H9 (cell line): ENCODE data around the gene PTPN23. TPM values are rescaled to one million over a fixed set of nuclear protein-coding genes. Genes with fewer than 3 reads are reported as not detected.

Experiments used
- DNase-seq: peaks from one replicate; pipeline ENCODE4 v3.0.0-alpha.2; 2017
- H2AFZ ChIP-seq: one replicate; pipeline ENCODE4 v1.6.1; 2013; ENCODE audit warnings: mild to moderate bottlenecking, low read length, control low read depth, moderate library complexity
- H2AK5ac ChIP-seq: 2 replicates; pipeline ENCODE4 v1.6.1; 2013; ENCODE audit warnings: low read length, control low read depth, mixed read lengths; ENCODE audit not compliant: insufficient read length
- H2BK120ac ChIP-seq: one replicate; pipeline ENCODE4 v1.6.1; 2013; ENCODE audit warnings: low read depth, mild to moderate bottlenecking, low read length, control low read depth, inconsistent platforms; ENCODE audit not compliant: poor library complexity, severe bottlenecking
- H2BK12ac ChIP-seq: 2 replicates; pipeline ENCODE4 v1.6.1; 2013; ENCODE audit warnings: low read length, control low read depth, mixed read lengths, low read depth; ENCODE audit not compliant: insufficient read length
- H2BK15ac ChIP-seq: 2 replicates; pipeline ENCODE4 v1.6.1; 2013; ENCODE audit warnings: low read depth, low read length, control low read depth
- H2BK20ac ChIP-seq: one replicate; pipeline ENCODE4 v1.6.1; 2013; ENCODE audit warnings: low read depth, mild to moderate bottlenecking, low read length, control low read depth, inconsistent platforms; ENCODE audit not compliant: poor library complexity, severe bottlenecking
- H2BK5ac ChIP-seq: 2 replicates; pipeline ENCODE4 v1.6.1; 2013; ENCODE audit warnings: low read length, control low read depth, mixed read lengths; ENCODE audit not compliant: insufficient read length
- H3K14ac ChIP-seq: 2 replicates; pipeline ENCODE4 v1.6.1; 2013; ENCODE audit warnings: low read length, control low read depth; ENCODE audit not compliant: insufficient read depth
- H3K18ac ChIP-seq: 2 replicates; pipeline ENCODE4 v1.6.1; 2013; ENCODE audit warnings: low read depth, mild to moderate bottlenecking, mixed read lengths, low read length, control low read depth; ENCODE audit not compliant: insufficient read length
- H3K23ac ChIP-seq: 2 replicates; pipeline ENCODE4 v1.6.1; 2013; ENCODE audit warnings: low read length, control low read depth, mixed read lengths, low read depth; ENCODE audit not compliant: insufficient read length
- H3K23me2 ChIP-seq: 2 replicates; pipeline ENCODE4 v1.6.1; 2013; ENCODE audit warnings: low read depth, mild to moderate bottlenecking, mixed read lengths, low read length, control low read depth; ENCODE audit not compliant: insufficient read length, poor library complexity, severe bottlenecking
- H3K27ac ChIP-seq: 2 replicates; pipeline ENCODE4 v1.5.1; 2013; ENCODE audit warnings: low read length, control low read depth, mixed read lengths, low read depth; ENCODE audit not compliant: insufficient read length
- H3K27me3 ChIP-seq: 2 replicates; pipeline ENCODE4 v1.6.1; 2013; ENCODE audit warnings: low read length, control low read depth, inconsistent platforms; ENCODE audit not compliant: insufficient read depth
- H3K4ac ChIP-seq: 2 replicates; pipeline ENCODE4 v1.6.1; 2013; ENCODE audit warnings: low read depth, mild to moderate bottlenecking, control low read depth, inconsistent platforms, low read length, moderate library complexity
- H3K4me1 ChIP-seq: 2 replicates; pipeline ENCODE4 v1.6.1; 2013; ENCODE audit warnings: low read length, control low read depth, inconsistent platforms; ENCODE audit not compliant: insufficient read depth
- H3K4me2 ChIP-seq: 2 replicates; pipeline ENCODE4 v1.6.1; 2013; ENCODE audit warnings: low read length, control low read depth, mixed read lengths; ENCODE audit not compliant: insufficient read length, insufficient read depth
- H3K56ac ChIP-seq: 2 replicates; pipeline ENCODE4 v1.6.1; 2013; ENCODE audit warnings: low read depth, mild to moderate bottlenecking, mixed read lengths, low read length, control low read depth; ENCODE audit not compliant: insufficient read length
- H3K79me1 ChIP-seq: 2 replicates; pipeline ENCODE4 v1.6.1; 2013; ENCODE audit warnings: low read depth, mild to moderate bottlenecking, moderate library complexity, low read length, control low read depth, inconsistent platforms; ENCODE audit not compliant: insufficient read depth, poor library complexity, severe bottlenecking
- H3K79me2 ChIP-seq: 2 replicates; pipeline ENCODE4 v1.6.1; 2013; ENCODE audit warnings: low read length, control low read depth, inconsistent platforms; ENCODE audit not compliant: insufficient read depth
- H3K9ac ChIP-seq: 2 replicates; pipeline ENCODE4 v1.6.1; 2013; ENCODE audit warnings: low read length, control low read depth, mixed read lengths; ENCODE audit not compliant: insufficient read length; ENCODE audit errors: extremely low read depth
- H3K9me3 ChIP-seq: one replicate; pipeline ENCODE4 v1.6.1; 2013; ENCODE audit warnings: low read depth, low read length, inconsistent platforms; ENCODE audit not compliant: control insufficient read depth
- H3T11ph ChIP-seq: one replicate; pipeline ENCODE4 v1.6.1; 2013; ENCODE audit warnings: mild to moderate bottlenecking, low read length, control low read depth, inconsistent platforms
- H4K20me1 ChIP-seq: one replicate; pipeline ENCODE4 v1.6.1; 2013; ENCODE audit not compliant: control insufficient read depth, insufficient read length, insufficient read depth
- H4K5ac ChIP-seq: 2 replicates; pipeline ENCODE4 v1.6.1; 2013; ENCODE audit warnings: low read depth, mild to moderate bottlenecking, mixed read lengths, low read length, control low read depth; ENCODE audit not compliant: insufficient read length
- H4K8ac ChIP-seq: replicated peaks from 2 replicates; pipeline ENCODE4 v1.6.1; 2013; ENCODE audit warnings: low read length, control low read depth, mixed read lengths, low read depth; ENCODE audit not compliant: insufficient read length
- H4K91ac ChIP-seq: 2 replicates; pipeline ENCODE4 v1.6.1; 2013; ENCODE audit warnings: low read depth, mild to moderate bottlenecking, moderate library complexity, mixed read lengths, low read length, control low read depth; ENCODE audit not compliant: insufficient read length
- H3K27ac Mint-ChIP-seq, 3 experiments: 2 replicates in 2 of 3; 3 replicates in 1 of 3; pipeline ENCODE4 v1.8.0; 2020 to 2021; ENCODE audit warnings: mixed read lengths in 3 of 3, mild to moderate bottlenecking in 1 of 3, moderate library complexity in 1 of 3
- H3K27me3 Mint-ChIP-seq: 2 replicates; pipeline ENCODE4 v1.8.0; 2021; ENCODE audit warnings: low read depth, mild to moderate bottlenecking, moderate library complexity, mixed read lengths
- H3K36me3 Mint-ChIP-seq, 3 experiments: 2 replicates in 2 of 3; 3 replicates in 1 of 3; pipeline ENCODE4 v1.8.0; 2020 to 2021; ENCODE audit warnings: low read depth in 3 of 3, mixed read lengths in 3 of 3; ENCODE audit not compliant: insufficient read depth in 1 of 3
- H3K4me1 Mint-ChIP-seq, 2 experiments: 2 replicates each; pipeline ENCODE4 v1.8.0; 2020; ENCODE audit warnings: mixed read lengths in 2 of 2
- H3K4me3 Mint-ChIP-seq, 2 experiments: 2 replicates in 1 of 2; 3 replicates in 1 of 2; pipeline ENCODE4 v1.8.0; 2020 to 2021; ENCODE audit warnings: mild to moderate bottlenecking in 2 of 2, mixed read lengths in 2 of 2, moderate library complexity in 1 of 2
- H3K9me3 Mint-ChIP-seq, 2 experiments: 2 replicates in 1 of 2; 3 replicates in 1 of 2; pipeline ENCODE4 v1.8.0; 2020; ENCODE audit warnings: mild to moderate bottlenecking in 2 of 2, mixed read lengths in 2 of 2, moderate library complexity in 1 of 2
- CTCF ChIP-seq: fragments of 200-600 bp; sonication (generic); conservative IDR thresholded peaks from 3 replicates; pipeline ENCODE4 v1.8.0; 2021; ENCODE audit warnings: antibody characterized with exemption, mild to moderate bottlenecking
- WGBS: extraction: QIAGEN DNeasy Blood & Tissue Kit; methylation state at CpG from one replicate; pipeline ENCODE4 v1.1.7; 2013; ENCODE audit warnings: missing lambda C conversion rate, low lambda C conversion rate, mixed read lengths; ENCODE audit not compliant: insufficient read length; ENCODE audit errors: extremely low coverage; 5-methylcytosine and 5-hydroxymethylcytosine counted together
- total RNA-seq: library from RNA; stranded (reverse); gene quantifications from 2 replicates; pipeline ENCODE4 v1.2.1, GENCODE V29; 2021

The PTPN23 gene
- total RNA-seq, 1 experiment from 2014 or later: 42.2 TPM

- no peak overlapping the region for H3K4me3 Mint-ChIP-seq
- peaks cover 0 to 3% of the 10 kb centered on the region in 2 experiments; a peak in 2 of 5 replicates for H3K9me3 Mint-ChIP-seq
- no peak overlapping the region for H4K5ac ChIP-seq
- no peak overlapping the region for H3K18ac ChIP-seq
- no peaks in the 10 kb centered on the region for H3K23me2 ChIP-seq
- H3K27me3 Mint-ChIP-seq: no peaks in the 10 kb centered on the region; the same call in 1 of the 2 replicates
- H3K27ac Mint-ChIP-seq: peak overlapping the region in 2 of 3 experiments; percentile 61 to 97; a peak in 3 of 7 replicates
- no peak overlapping the region for H2AFZ ChIP-seq
- peaks cover 2% of the 10 kb centered on the region for H4K20me1 ChIP-seq
- H3K14ac ChIP-seq: no peak overlapping the region
- no peak overlapping the region for H4K8ac ChIP-seq
- no peak overlapping the region for H2BK5ac ChIP-seq
- TF ChIP-seq CTCF: peak; percentile 47; the same call in 2 of the 3 replicates
- H2BK120ac ChIP-seq: no peak overlapping the region
- H4K91ac ChIP-seq: no peak overlapping the region
- H3T11ph ChIP-seq: no peak overlapping the region
- H3K79me1 ChIP-seq: no peaks in the 10 kb centered on the region
- no CpG with 5 or more reads among the region's 13 CpGs for WGBS
- H2BK20ac ChIP-seq: no peak overlapping the region
- peak overlapping the region; percentile 15 for H3K27ac ChIP-seq
- peaks cover 17 to 54% (median 41%) of the 10 kb centered on the region in 3 experiments for H3K36me3 Mint-ChIP-seq
- H3K4ac ChIP-seq: no peak overlapping the region; the same call in 1 of the 2 replicates
- no peaks in the 10 kb centered on the region for H3K27me3 ChIP-seq
- no peak overlapping the region for H3K23ac ChIP-seq
- H2AK5ac ChIP-seq: no peak overlapping the region
- no peaks in the 10 kb centered on the region for H3K4me1 ChIP-seq
- H3K4me1 Mint-ChIP-seq: peaks cover 6 to 11% of the 10 kb centered on the region in 2 experiments
- no peak overlapping the region for H3K9ac ChIP-seq
- no peak for DNase-seq
- no peak overlapping the region for H3K4me2 ChIP-seq
- no peaks in the 10 kb centered on the region for H3K79me2 ChIP-seq
- no peak overlapping the region for H2BK12ac ChIP-seq
- no peak overlapping the region for H3K56ac ChIP-seq
- H3K9me3 ChIP-seq: no peaks in the 10 kb centered on the region
- H2BK15ac ChIP-seq: no peak overlapping the region
These were observed 41.2 kb downstream of the PTPN23 start for GRCh38 chr3:47421741-47422649.
